ENCODE results near the gene SETDB1. TPM values are rescaled to one million over a fixed set of nuclear protein-coding genes. Genes with fewer than 3 reads are reported as not detected.

The SETDB1 gene
- total RNA-seq, 2 experiments from 2014 or later, result 39.4 to 40.4 TPM

- Histone ChIP-seq H3K4me3 (ENCODE audit: low read length) (peak overlapping the region; percentile 67), H3K36me3 (ENCODE audit: insufficient read depth, low read length) (peaks cover 49% of the 10 kb centered on the region), H3K4me1 (ENCODE audit: insufficient read depth, low read length) (peaks cover 82% of the 10 kb centered on the region), H3K27me3 (ENCODE audit: control insufficient read depth in 1 of 2, insufficient read depth in 2 of 2, low read length in 2 of 2) (no peaks in the 10 kb centered on the region), H3K9me3 (ENCODE audit: control insufficient read depth in 1 of 2, insufficient read depth in 1 of 2, low read length in 2 of 2) (no peaks in the 10 kb centered on the region), H3K27ac (ENCODE audit: low read depth in 1 of 2, low read length in 2 of 2) (peak overlapping the region; percentile 60 to 63)
- no peaks in the 10 kb centered on the region for H3K9me3 Mint-ChIP-seq
- ATAC-seq (ENCODE audit: poor library complexity), result no peak
- ChIA-PET POLR2A (interaction anchor here (1.1 to 1.8 kb wide), 6 partner anchors 29 to 639 kb away, joined by 3 to 6 read pairs (median 4); partner anchors contain the start of genes GOLPH3L, RPRD2 and TNFAIP8L2), CTCF (interaction anchor here (0.9 kb wide), 1 partner anchor 68 kb away, joined by 3 read pairs; the partner anchor contains the start of gene GABPB2)
- no peaks in the 10 kb centered on the region for H3K27me3 Mint-ChIP-seq
- peaks cover 69% of the 10 kb centered on the region for H3K4me1 Mint-ChIP-seq (ENCODE audit: low read depth)
- H3K4me3 Mint-ChIP-seq, result peak overlapping the region; percentile 93
- H3K36me3 Mint-ChIP-seq (ENCODE audit: low read depth), result peaks cover 69% of the 10 kb centered on the region
- intact Hi-C loops (cut with DNase I, micrococcal nuclease), result no loop called here
- DNase-seq, result no peak
- no peak for TF ChIP-seq CTCF (IDR thresholded peaks at IDR 0.05)
- peak overlapping the region; percentile 98 for H3K27ac Mint-ChIP-seq
These were observed 76.4 kb downstream of the SETDB1 start for GRCh38 chr1:151002611-151003010.

- Mint-ChIP-seq H3K27me3 (no peaks in the 10 kb centered on the region), H3K9me3 (no peaks in the 10 kb centered on the region), H3K4me3 (peak overlapping the region; percentile 93), H3K27ac (peak overlapping the region; percentile 98), H3K4me1 (ENCODE audit: low read depth) (peaks cover 74% of the 10 kb centered on the region), H3K36me3 (ENCODE audit: low read depth) (peaks cover 69% of the 10 kb centered on the region)
- ATAC-seq (ENCODE audit: poor library complexity) (no peak), DNase-seq (peak in 4 of 14 experiments; percentile 39 to 67 (median 50))
- H3K9me3 ChIP-seq (ENCODE audit: control insufficient read depth in 1 of 2, insufficient read depth in 1 of 2, low read length in 2 of 2), result no peaks in the 10 kb centered on the region
- H3K36me3 ChIP-seq (ENCODE audit: insufficient read depth, low read length), result peaks cover 44% of the 10 kb centered on the region
- peak overlapping the region; percentile 60 to 63 for H3K27ac ChIP-seq (ENCODE audit: low read depth in 1 of 2, low read length in 2 of 2)
- peaks cover 85% of the 10 kb centered on the region for H3K4me1 ChIP-seq (ENCODE audit: insufficient read depth, low read length)
- no peaks in the 10 kb centered on the region for H3K27me3 ChIP-seq (ENCODE audit: control insufficient read depth in 1 of 2, insufficient read depth in 2 of 2, low read length in 2 of 2)
- TF ChIP-seq CTCF (IDR thresholded peaks at IDR 0.05), result no peak
- CTCF ChIA-PET, result interaction anchor here (0.9 kb wide), 1 partner anchor 68 kb away, joined by 3 read pairs; the partner anchor contains the start of gene GABPB2
- peak overlapping the region; percentile 67 for H3K4me3 ChIP-seq (ENCODE audit: low read length)
- intact Hi-C loops (cut with DNase I, micrococcal nuclease), result no loop called here
- POLR2A ChIA-PET, result interaction anchor here (0.6 to 1.8 kb wide), 6 partner anchors 30 to 639 kb away, joined by 3 to 6 read pairs (median 3); partner anchors contain the start of genes GOLPH3L and RPRD2
These were observed 77.0 kb downstream of the SETDB1 start for GRCh38 chr1:151003180-151003579.

GRCh38 chr1:151005729-151006319 is 79.7 kb downstream of the SETDB1 start:
- ChIA-PET CTCF (interaction anchor here (0.8 to 4.1 kb wide), 11 partner anchors 10 to 241 kb away, joined by 3 to 29 read pairs (median 4); partner anchors contain the start of genes C1orf56 and GABPB2), POLR2A (interaction anchor here (0.6 to 3.7 kb wide), 19 partner anchors 9 to 635 kb away, joined by 3 to 18 read pairs (median 4); partner anchors contain the start of genes C1orf56, CDC42SE1, CERS2 and CTSK)
- TF ChIP-seq CTCF (IDR thresholded peaks at IDR 0.05), result no peak
- intact Hi-C loops (cut with DNase I, micrococcal nuclease), result loop anchor here (5.0 kb wide), 3 partner anchors 129 to 644 kb away; partner anchors contain the start of genes ARNT (in 1 of the 2), RPRD2 (in 1 of the 2) and TNFAIP8L2 (in 1 of the 2)
- H3K27me3 ChIP-seq (ENCODE audit: control insufficient read depth in 1 of 2, insufficient read depth in 2 of 2, low read length in 2 of 2), result no peaks in the 10 kb centered on the region
- no peak for ATAC-seq (ENCODE audit: poor library complexity)
- no peaks in the 10 kb centered on the region for H3K9me3 ChIP-seq (ENCODE audit: control insufficient read depth in 1 of 2, insufficient read depth in 1 of 2, low read length in 2 of 2)
- peak in 1 of 14 experiments; percentile 27 for DNase-seq
- H3K4me1 Mint-ChIP-seq (ENCODE audit: low read depth), result peaks cover 89% of the 10 kb centered on the region
- peak overlapping the region; percentile 67 for H3K4me3 ChIP-seq (ENCODE audit: low read length)
- H3K27ac ChIP-seq (ENCODE audit: low read depth in 1 of 2, low read length in 2 of 2), result peak overlapping the region; percentile 87 to 98
- H3K27me3 Mint-ChIP-seq, result no peaks in the 10 kb centered on the region
- H3K36me3 Mint-ChIP-seq (ENCODE audit: low read depth), result peaks cover 53% of the 10 kb centered on the region
- H3K4me1 ChIP-seq (ENCODE audit: insufficient read depth, low read length), result peaks cover 94% of the 10 kb centered on the region
- peaks cover 20% of the 10 kb centered on the region for H3K36me3 ChIP-seq (ENCODE audit: insufficient read depth, low read length)
- peak overlapping the region; percentile 93 for H3K4me3 Mint-ChIP-seq
- peak overlapping the region; percentile 98 for H3K27ac Mint-ChIP-seq
- no peaks in the 10 kb centered on the region for H3K9me3 Mint-ChIP-seq
